ENCODE measurements around the gene EIF5A. TPM values are rescaled to one million over a fixed set of nuclear protein-coding genes. Genes with fewer than 3 reads are reported as not detected.

Gene EIF5A
- total and polyA plus RNA-seq, 4 donors, result 179 to 506 (median 302) TPM

GRCh38 chr17:7262192-7262934 lies 45.1 kb upstream of the EIF5A start, which contains the start of gene CLDN7:
TSS of gene CLDN7 (minus strand) at chr17:7262478. CDS start at chr17:7262043, 435 bp downstream.
- no peaks in the 10 kb centered on the region for H3K27me3 ChIP-seq (ENCODE audit: control insufficient read depth in 4 of 4, insufficient read depth in 4 of 4, low read length in 3 of 4)
- peak; percentile 33 for DNase-seq (ENCODE audit: low spot score)
- TF ChIP-seq GABPA (IDR thresholded peaks at IDR 0.05 in 1 of 2, conservative IDR thresholded peaks at IDR 0.05 in 1 of 2), result peak in 1 of 2 donors; percentile 15
- TF ChIP-seq RXRA (IDR thresholded peaks at IDR 0.05), result no peak
- no peak for TF ChIP-seq ATF3 (IDR thresholded peaks at IDR 0.05)
- H3K4me1 ChIP-seq (ENCODE audit: control insufficient read depth in 4 of 4, insufficient read depth in 4 of 4, low read length in 3 of 4), result peaks cover 13 to 53% (median 31%) of the 10 kb centered on the region in 4 donors
- H3K9ac ChIP-seq (ENCODE audit: low read depth in 1 of 2, low read length in 2 of 2), result peak within 1 kb of the TSS in 1 of 2 donors; percentile 46
- 13% methylated on average over 64 of the region's 64 CpGs for WGBS
- peak within 1 kb of the TSS; percentile 83 to 87 for H3K27ac ChIP-seq (ENCODE audit: low read depth in 1 of 2, low read length in 2 of 2)
- no peaks in the 10 kb centered on the region for H3K9me3 ChIP-seq (ENCODE audit: control insufficient read depth in 4 of 4, low read length in 3 of 4)
- peak within 1 kb of the TSS; percentile 63 to 68 (median 65) for H3K4me3 ChIP-seq (ENCODE audit: low read depth in 1 of 3, low read length in 3 of 3)
- H3K36me3 ChIP-seq (ENCODE audit: control insufficient read depth in 4 of 4, insufficient read depth in 3 of 4, low read depth in 1 of 4, low read length in 3 of 4), result no peaks in the 10 kb centered on the region

GRCh38 chr17:7262935-7263800 lies 44.3 kb upstream of the EIF5A start:
- peaks cover 13 to 49% (median 27%) of the 10 kb centered on the region in 4 donors for H3K4me1 ChIP-seq (ENCODE audit: control insufficient read depth in 4 of 4, insufficient read depth in 4 of 4, low read length in 3 of 4)
- peak overlapping the region in 1 of 3 donors; percentile 63 for H3K4me3 ChIP-seq (ENCODE audit: low read depth in 1 of 3, low read length in 3 of 3)
- H3K27ac ChIP-seq (ENCODE audit: low read depth in 1 of 2, low read length in 2 of 2), result no peak overlapping the region
- no peaks in the 10 kb centered on the region for H3K9me3 ChIP-seq (ENCODE audit: control insufficient read depth in 4 of 4, low read length in 3 of 4)
- H3K27me3 ChIP-seq (ENCODE audit: control insufficient read depth in 4 of 4, insufficient read depth in 4 of 4, low read length in 3 of 4), result no peaks in the 10 kb centered on the region
- WGBS, result 12% methylated on average over 26 of the region's 26 CpGs
- no peak for TF ChIP-seq HNF4A (conservative IDR thresholded peaks at IDR 0.05)
- no peak for TF ChIP-seq ZBTB33 (IDR thresholded peaks at IDR 0.05)
- TF ChIP-seq MAX (IDR thresholded peaks at IDR 0.05), result no peak
- no peak for TF ChIP-seq SP1 (IDR thresholded peaks at IDR 0.05)
- no peak for TF ChIP-seq HNF4G (IDR thresholded peaks at IDR 0.05)
- no peak for TF ChIP-seq NR2F2 (IDR thresholded peaks at IDR 0.05)
- TF ChIP-seq TAF1 (conservative IDR thresholded peaks at IDR 0.05), result no peak
- TF ChIP-seq FOXA1 (IDR thresholded peaks at IDR 0.05), result no peak
- TF ChIP-seq RAD21 (IDR thresholded peaks at IDR 0.05), result no peak
- no peak for TF ChIP-seq REST (IDR thresholded peaks at IDR 0.05)
- TF ChIP-seq YY1 (IDR thresholded peaks at IDR 0.05), result no peak
- peak; percentile 43 for DNase-seq (ENCODE audit: low spot score)
- H3K36me3 ChIP-seq (ENCODE audit: control insufficient read depth in 4 of 4, insufficient read depth in 3 of 4, low read depth in 1 of 4, low read length in 3 of 4), result no peaks in the 10 kb centered on the region
- no peak overlapping the region for H3K9ac ChIP-seq (ENCODE audit: low read depth in 1 of 2, low read length in 2 of 2)
